GM21723 (cell line): Measurements from ENCODE around the gene ASPRV1.

Source experiments
- ATAC-seq: cut with Tn5 transposase; IDR thresholded peaks from one replicate; pipeline ENCODE4 v1.9.1; 2021; ENCODE audit warnings: mild to moderate bottlenecking, moderate library complexity; ENCODE audit not compliant: unreplicated experiment

The ASPRV1 gene

GRCh38 chr2:69989009-69989408 lies 27.6 kb upstream of the ASPRV1 start:
- ATAC-seq = no peak

- ATAC-seq = no peak
These were observed 26.7 kb upstream of the ASPRV1 start for GRCh38 chr2:69988086-69988635.

GRCh38 chr2:69986691-69987090 lies 25.3 kb upstream of the ASPRV1 start:
- no peak for ATAC-seq

- no peak for ATAC-seq
These were observed 24.3 kb upstream of the ASPRV1 start for GRCh38 chr2:69985688-69986087.

- no peak for ATAC-seq
These were observed 23.8 kb upstream of the ASPRV1 start for GRCh38 chr2:69985216-69985615.

- no peak for ATAC-seq
These were observed 22.0 kb upstream of the ASPRV1 start for GRCh38 chr2:69983392-69983966.

- ATAC-seq = no peak
These were observed 18.7 kb upstream of the ASPRV1 start for GRCh38 chr2:69979902-69980807.

- ATAC-seq = no peak
These were observed 16.6 kb upstream of the ASPRV1 start for GRCh38 chr2:69977906-69978482.

- no peak for ATAC-seq
These were observed 15.8 kb upstream of the ASPRV1 start for GRCh38 chr2:69977186-69977585.

GRCh38 chr2:69975853-69976462 lies 14.5 kb upstream of the ASPRV1 start:
- no peak for ATAC-seq

GRCh38 chr2:69975136-69975852 lies 13.9 kb upstream of the ASPRV1 start:
- no peak for ATAC-seq

- no peak for ATAC-seq
These were observed 11.9 kb upstream of the ASPRV1 start for GRCh38 chr2:69973335-69973735.

- ATAC-seq = no peak
These were observed 11.4 kb upstream of the ASPRV1 start for GRCh38 chr2:69972822-69973221.

- no peak for ATAC-seq
These were observed 8.6 kb upstream of the ASPRV1 start for GRCh38 chr2:69969991-69970390.

- no peak for ATAC-seq
These were observed 7.9 kb upstream of the ASPRV1 start for GRCh38 chr2:69969126-69969983.

GRCh38 chr2:69968609-69969008 lies 7.2 kb upstream of the ASPRV1 start:
- no peak for ATAC-seq

- no peak for ATAC-seq
These were observed 5.1 kb upstream of the ASPRV1 start for GRCh38 chr2:69966496-69966895.

GRCh38 chr2:69965756-69966445 lies 4.5 kb upstream of the ASPRV1 start:
- no peak for ATAC-seq

GRCh38 chr2:69964353-69964841 lies 3.0 kb upstream of the ASPRV1 start:
- ATAC-seq = no peak
